Measurements from ENCODE around the gene IKZF4. TPM values are rescaled to one million over a fixed set of nuclear protein-coding genes. Genes with fewer than 3 reads are reported as not detected.

IKZF4 gene
- total and polyA plus RNA-seq, 2 donors (not counting 1 experiment from before 2014, with no cell fraction given) = 2.3 to 7.6 TPM

- H3K4me1 Mint-ChIP-seq = peaks cover 10% of the 10 kb centered on the region
- Histone ChIP-seq H4K20me1 (ENCODE audit: control insufficient read depth, insufficient read depth, low read length, poor library complexity, severe bottlenecking) (peaks cover 2% of the 10 kb centered on the region), H3K36me3 (replicated peaks in 1 of 2; ENCODE audit: control extremely low read depth in 1 of 2, control insufficient read depth in 1 of 2, extremely low read depth in 1 of 2, insufficient read depth in 2 of 2, low read length in 1 of 2) (peaks cover 0 to 2% of the 10 kb centered on the region in 2 experiments), H3K79me2 (ENCODE audit: control insufficient read depth, insufficient read depth, low read length) (peaks cover 4% of the 10 kb centered on the region), H3K9ac (ENCODE audit: low read length) (no peak overlapping the region), H2AFZ (ENCODE audit: insufficient read depth, low read depth, low read length, poor library complexity, severe bottlenecking) (no peak overlapping the region), H3K27ac (ENCODE audit: low read length in 2 of 2) (no peak overlapping the region), H3K4me1 (ENCODE audit: control insufficient read depth in 2 of 2, insufficient read depth in 2 of 2, low read length in 2 of 2) (peaks cover 7% of the 10 kb centered on the region in 2 donors), H3K27me3 (replicated peaks in 1 of 4; ENCODE audit: control extremely low read depth in 1 of 4, control insufficient read depth in 3 of 4, insufficient read depth in 4 of 4, low read length in 3 of 4) (no peaks in the 10 kb centered on the region), H3K9me3 (ENCODE audit: control extremely low read depth in 1 of 3, control insufficient read depth in 2 of 3, insufficient read depth in 1 of 3, low read length in 2 of 3) (no peaks in the 10 kb centered on the region), H3K4me2 (replicated peaks; ENCODE audit: low read depth, low read length, poor library complexity, severe bottlenecking) (no peak overlapping the region), H3K4me3 (ENCODE audit: control extremely low read depth in 1 of 5, extremely low read depth in 1 of 5, insufficient read depth in 1 of 5, low read depth in 2 of 5, low read length in 4 of 5) (no peak overlapping the region)
- 43% methylated on average over 1 of the region's 2 CpGs for WGBS (ENCODE audit: insufficient coverage)
- ChIA-PET POLR2A (no interaction called here), CTCF (interaction anchor here (0.5 to 1.9 kb wide), 4 partner anchors 40 to 299 kb away, joined by 3 to 11 read pairs (median 4); partner anchors contain the start of gene SUOX)
- no peaks in the 10 kb centered on the region for H3K9me3 Mint-ChIP-seq (ENCODE audit: insufficient read depth)
- ATAC-seq (ENCODE audit: low read depth) (no peak), DNase-seq (no peak)
- no peaks in the 10 kb centered on the region for H3K27me3 Mint-ChIP-seq
- no peak overlapping the region for H3K27ac Mint-ChIP-seq
- H3K4me3 Mint-ChIP-seq = no peak overlapping the region
- intact Hi-C loops (cut with micrococcal nuclease) = no loop called here
- TF ChIP-seq EZH2 (IDR thresholded peaks at IDR 0.05; ENCODE audit: borderline replicate concordance, insufficient read depth, low read depth, low read length, poor library complexity, severe bottlenecking) (no peak), CTCF (IDR thresholded peaks at IDR 0.05) (no peak)
These were observed 16.3 kb downstream of the IKZF4 start for GRCh38 chr12:56037161-56037560.

GRCh38 chr12:56038022-56038655 is 17.3 kb downstream of the IKZF4 start:
- peaks cover 17% of the 10 kb centered on the region for H3K4me1 Mint-ChIP-seq
- no peak overlapping the region for H3K4me3 Mint-ChIP-seq
- no peak overlapping the region for H3K27ac Mint-ChIP-seq
- Histone ChIP-seq H3K4me2 (replicated peaks; ENCODE audit: low read depth, low read length, poor library complexity, severe bottlenecking) (no peak overlapping the region), H3K27me3 (replicated peaks in 1 of 4; ENCODE audit: control extremely low read depth in 1 of 4, control insufficient read depth in 3 of 4, insufficient read depth in 4 of 4, low read length in 3 of 4) (no peaks in the 10 kb centered on the region), H3K9ac (ENCODE audit: low read length) (no peak overlapping the region), H3K4me1 (ENCODE audit: control insufficient read depth in 2 of 2, insufficient read depth in 2 of 2, low read length in 2 of 2) (peaks cover 13 to 14% of the 10 kb centered on the region in 2 donors), H4K20me1 (ENCODE audit: control insufficient read depth, insufficient read depth, low read length, poor library complexity, severe bottlenecking) (peaks cover 11% of the 10 kb centered on the region), H3K79me2 (ENCODE audit: control insufficient read depth, insufficient read depth, low read length) (peaks cover 14% of the 10 kb centered on the region), H3K4me3 (ENCODE audit: control extremely low read depth in 1 of 5, extremely low read depth in 1 of 5, insufficient read depth in 1 of 5, low read depth in 2 of 5, low read length in 4 of 5) (no peak overlapping the region), H3K9me3 (ENCODE audit: control extremely low read depth in 1 of 3, control insufficient read depth in 2 of 3, insufficient read depth in 1 of 3, low read length in 2 of 3) (no peaks in the 10 kb centered on the region), H2AFZ (ENCODE audit: insufficient read depth, low read depth, low read length, poor library complexity, severe bottlenecking) (no peak overlapping the region), H3K27ac (ENCODE audit: low read length in 2 of 2) (no peak overlapping the region), H3K36me3 (replicated peaks in 1 of 2; ENCODE audit: control extremely low read depth in 1 of 2, control insufficient read depth in 1 of 2, extremely low read depth in 1 of 2, insufficient read depth in 2 of 2, low read length in 1 of 2) (peaks cover 0 to 2% of the 10 kb centered on the region in 2 experiments)
- intact Hi-C loops (cut with micrococcal nuclease) = no loop called here
- no CpG with 5 or more reads among the region's 2 CpGs for WGBS (ENCODE audit: insufficient coverage)
- TF ChIP-seq EZH2 (IDR thresholded peaks at IDR 0.05; ENCODE audit: borderline replicate concordance, insufficient read depth, low read depth, low read length, poor library complexity, severe bottlenecking) (no peak), CTCF (IDR thresholded peaks at IDR 0.05) (no peak)
- CTCF ChIA-PET = interaction anchor here (0.5 to 1.9 kb wide), 4 partner anchors 41 to 300 kb away, joined by 3 to 11 read pairs (median 4); partner anchors contain the start of gene SUOX
- H3K27me3 Mint-ChIP-seq = no peaks in the 10 kb centered on the region
- ATAC-seq (ENCODE audit: low read depth) = no peak
- no peak for DNase-seq
- no peaks in the 10 kb centered on the region for H3K9me3 Mint-ChIP-seq (ENCODE audit: insufficient read depth)
- POLR2A ChIA-PET = no interaction called here
